GM12892 (cell line): ENCODE measurements around the gene SPESP1.

ENCODE experiments used
- POLR2A ChIP-seq: IDR thresholded peaks from 2 replicates; pipeline ENCODE4 v1.6.1; 2011; ENCODE audit warnings: low read depth, low read length, control low read depth
- POLR2AphosphoS5 ChIP-seq: IDR thresholded peaks from 2 replicates; pipeline ENCODE4 v1.6.1; 2011; ENCODE audit warnings: low read depth, low read length, control low read depth

DNA sequence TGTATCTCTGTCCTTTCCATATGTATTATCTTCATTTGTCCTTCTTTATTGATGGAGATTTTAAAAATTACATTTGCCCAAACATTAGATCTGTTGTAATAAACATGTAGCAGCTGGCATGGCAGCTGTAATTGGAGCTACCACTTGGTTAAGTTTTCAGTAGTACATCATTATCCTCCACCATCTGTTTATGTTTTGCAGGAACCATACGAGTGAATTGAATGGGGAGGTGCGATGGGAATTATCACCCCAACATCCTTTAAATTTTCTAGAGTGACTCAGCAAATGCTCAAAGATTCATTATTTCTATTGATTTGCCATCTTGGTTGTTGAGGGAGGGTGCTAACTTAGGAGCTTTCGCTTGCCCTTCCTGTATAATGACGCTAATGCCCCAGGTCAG is 51.6 kb downstream of the SPESP1 start:
- TF ChIP-seq POLR2A: no peak
- no peak for TF ChIP-seq POLR2AphosphoS5
